KMS-11 (cell line): ENCODE results near the gene KHDC1L.
"Not testable (repeated sequence)": the region's sequence is repeated elsewhere in the genome, so short reads cannot be mapped to it uniquely, and the experiment has no call there.

Experiments used
- H2AFZ ChIP-seq: fragments of 200-600 bp; sonication (generic); 2 replicates; pipeline ENCODE4 v1.6.1; 2016; ENCODE audit warnings: antibody characterized with exemption, mixed run types, low read depth
- H3K27ac ChIP-seq: fragments of 200-600 bp; sonication (generic); 2 replicates; pipeline ENCODE4 v1.6.1; 2016; ENCODE audit warnings: mild to moderate bottlenecking, mixed run types
- H3K27me3 ChIP-seq: fragments of 200-600 bp; sonication (generic); 2 replicates; pipeline ENCODE4 v1.6.1; 2017; ENCODE audit warnings: mild to moderate bottlenecking, low read depth, mixed run types, moderate library complexity; ENCODE audit not compliant: insufficient read depth
- H3K36me3 ChIP-seq: fragments of 200-600 bp; sonication (generic); 2 replicates; pipeline ENCODE4 v1.6.1; 2017; ENCODE audit warnings: mild to moderate bottlenecking, mixed run types; ENCODE audit not compliant: insufficient read depth
- H3K4me1 ChIP-seq: fragments of 200-600 bp; sonication (generic); 2 replicates; pipeline ENCODE4 v1.6.1; 2016; ENCODE audit warnings: mild to moderate bottlenecking, low read depth, mixed run types; ENCODE audit not compliant: poor library complexity, severe bottlenecking
- H3K4me2 ChIP-seq: fragments of 200-600 bp; sonication (generic); 2 replicates; pipeline ENCODE4 v1.7.0; 2016; ENCODE audit warnings: mild to moderate bottlenecking, mixed run types
- H3K4me3 ChIP-seq: fragments of 200-600 bp; sonication (generic); IDR thresholded peaks from 2 replicates; pipeline ENCODE4 v1.6.1; 2017; ENCODE audit warnings: low read depth, low read length, mixed read lengths; ENCODE audit not compliant: insufficient read depth
- H3K79me2 ChIP-seq: fragments of 200-600 bp; sonication (generic); 2 replicates; pipeline ENCODE4 v1.6.1; 2016; ENCODE audit warnings: low read depth, mixed run types; ENCODE audit not compliant: insufficient read depth
- H3K9ac ChIP-seq: fragments of 200-600 bp; sonication (generic); 2 replicates; pipeline ENCODE4 v1.6.1; 2016; ENCODE audit warnings: mild to moderate bottlenecking, mixed run types
- H4K20me1 ChIP-seq: fragments of 200-600 bp; sonication (generic); 2 replicates; pipeline ENCODE4 v1.6.1; 2016; ENCODE audit warnings: mild to moderate bottlenecking, mixed run types; ENCODE audit not compliant: insufficient read depth
- TF ChIP-seq, protein P1 (sequence below): fragments of 200-600 bp; sonication (generic); conservative IDR thresholded peaks from 2 replicates; pipeline ENCODE4 v1.6.1; 2017; ENCODE audit warnings: low read depth, mild to moderate bottlenecking, antibody characterized with exemption, low read length, moderate library complexity, mixed read lengths

KHDC1L gene

DNA sequence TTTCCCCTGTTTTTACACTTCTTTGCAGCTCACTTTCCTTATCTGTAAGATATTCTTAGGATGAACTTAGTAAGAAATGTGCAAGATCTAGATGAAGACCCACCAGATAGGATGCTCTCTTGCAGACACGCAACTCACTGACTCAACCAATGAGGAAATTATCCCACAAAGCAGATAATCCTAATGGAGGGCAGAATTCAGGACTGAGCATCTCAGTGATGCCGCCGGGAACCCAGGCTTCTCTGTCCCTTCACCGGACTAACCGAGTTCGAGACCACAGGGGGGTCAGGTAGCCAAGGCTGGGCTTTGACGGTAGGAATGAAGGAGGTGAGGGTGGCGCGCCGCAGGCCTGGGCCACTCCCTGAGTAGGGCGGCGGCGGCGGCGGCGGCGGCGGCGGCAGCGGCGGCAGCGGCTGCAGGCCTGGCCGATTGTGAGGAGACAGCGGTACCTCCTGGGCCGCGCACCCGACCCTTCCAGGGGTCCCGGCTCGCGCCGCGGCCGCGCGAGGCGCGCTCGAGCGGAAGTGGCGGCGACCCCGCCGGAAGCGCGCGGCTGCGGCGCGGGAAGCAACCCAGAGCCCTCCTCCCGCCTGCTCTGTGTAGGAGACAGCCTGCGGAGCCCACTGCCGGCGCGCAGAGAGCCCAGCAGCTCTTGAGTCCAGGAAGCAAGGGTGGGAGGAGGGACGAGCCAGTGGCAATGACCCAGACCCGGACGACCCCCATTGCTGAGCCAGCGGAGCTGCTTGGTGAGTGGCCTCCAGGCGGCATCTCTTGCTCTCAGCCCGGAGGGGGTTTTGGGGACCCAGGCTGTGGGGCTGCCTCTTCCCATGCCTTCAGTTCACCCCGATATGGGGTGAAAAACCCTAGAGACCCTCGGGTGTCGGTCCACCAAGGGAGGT, 37.6 kb upstream of the KHDC1L start, which contains the start of gene KHDC1:
KHDC1 (minus strand) TSS at position 526 of the 899 bp plus-strand sequence. CDS start 20,679 bp downstream, outside the sequence.
- H2AFZ ChIP-seq, result peak within 1 kb of the TSS; percentile 79
- TF ChIP-seq, protein P1, sequence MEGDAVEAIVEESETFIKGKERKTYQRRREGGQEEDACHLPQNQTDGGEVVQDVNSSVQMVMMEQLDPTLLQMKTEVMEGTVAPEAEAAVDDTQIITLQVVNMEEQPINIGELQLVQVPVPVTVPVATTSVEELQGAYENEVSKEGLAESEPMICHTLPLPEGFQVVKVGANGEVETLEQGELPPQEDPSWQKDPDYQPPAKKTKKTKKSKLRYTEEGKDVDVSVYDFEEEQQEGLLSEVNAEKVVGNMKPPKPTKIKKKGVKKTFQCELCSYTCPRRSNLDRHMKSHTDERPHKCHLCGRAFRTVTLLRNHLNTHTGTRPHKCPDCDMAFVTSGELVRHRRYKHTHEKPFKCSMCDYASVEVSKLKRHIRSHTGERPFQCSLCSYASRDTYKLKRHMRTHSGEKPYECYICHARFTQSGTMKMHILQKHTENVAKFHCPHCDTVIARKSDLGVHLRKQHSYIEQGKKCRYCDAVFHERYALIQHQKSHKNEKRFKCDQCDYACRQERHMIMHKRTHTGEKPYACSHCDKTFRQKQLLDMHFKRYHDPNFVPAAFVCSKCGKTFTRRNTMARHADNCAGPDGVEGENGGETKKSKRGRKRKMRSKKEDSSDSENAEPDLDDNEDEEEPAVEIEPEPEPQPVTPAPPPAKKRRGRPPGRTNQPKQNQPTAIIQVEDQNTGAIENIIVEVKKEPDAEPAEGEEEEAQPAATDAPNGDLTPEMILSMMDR, result no peak
- peak within 1 kb of the TSS; percentile 61 for H3K9ac ChIP-seq
- no peak within 1 kb of the TSS for H3K4me3 ChIP-seq
- H3K4me2 ChIP-seq, result peak within 1 kb of the TSS; percentile 79
- no peaks in the 10 kb centered on the region for H3K79me2 ChIP-seq
- H4K20me1 ChIP-seq, result no peaks in the 10 kb centered on the region
- H3K36me3 ChIP-seq, result no peaks in the 10 kb centered on the region
- H3K27me3 ChIP-seq, result no peaks in the 10 kb centered on the region
- H3K27ac ChIP-seq, result peak within 1 kb of the TSS; percentile 13; the same call in 1 of the 2 replicates
- H3K4me1 ChIP-seq, result peaks cover 8% of the 10 kb centered on the region

DNA sequence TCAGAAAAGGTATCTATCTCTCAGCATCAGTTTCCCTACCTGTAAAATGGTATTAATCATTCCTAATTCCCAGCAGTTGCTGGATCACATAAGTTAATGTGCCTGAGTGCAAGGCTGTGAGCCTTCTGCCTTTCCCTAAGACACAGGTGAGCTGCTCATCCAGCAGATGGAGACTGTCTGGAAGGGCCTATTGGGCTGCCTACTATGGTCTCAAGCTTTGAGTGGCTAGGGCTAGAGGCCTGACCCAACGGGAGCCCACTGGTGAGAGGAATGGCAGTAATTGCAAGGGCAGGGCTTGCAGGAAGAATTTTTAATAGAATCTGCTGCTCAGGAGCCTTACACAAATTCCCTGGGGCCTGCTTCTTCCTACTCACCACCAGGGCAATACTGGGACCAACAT, 33.4 kb upstream of the KHDC1L start:
- Histone ChIP-seq H3K9ac (no peak overlapping the region), H3K27me3 (no peaks in the 10 kb centered on the region), H3K4me1 (peaks cover 7% of the 10 kb centered on the region), H3K4me3 (no peak overlapping the region), H3K4me2 (no peak overlapping the region), H3K36me3 (no peaks in the 10 kb centered on the region), H3K79me2 (no peaks in the 10 kb centered on the region), H2AFZ (no peak overlapping the region), H3K27ac (no peak overlapping the region), H4K20me1 (no peaks in the 10 kb centered on the region)
- TF ChIP-seq, protein P1, result no peak

DNA sequence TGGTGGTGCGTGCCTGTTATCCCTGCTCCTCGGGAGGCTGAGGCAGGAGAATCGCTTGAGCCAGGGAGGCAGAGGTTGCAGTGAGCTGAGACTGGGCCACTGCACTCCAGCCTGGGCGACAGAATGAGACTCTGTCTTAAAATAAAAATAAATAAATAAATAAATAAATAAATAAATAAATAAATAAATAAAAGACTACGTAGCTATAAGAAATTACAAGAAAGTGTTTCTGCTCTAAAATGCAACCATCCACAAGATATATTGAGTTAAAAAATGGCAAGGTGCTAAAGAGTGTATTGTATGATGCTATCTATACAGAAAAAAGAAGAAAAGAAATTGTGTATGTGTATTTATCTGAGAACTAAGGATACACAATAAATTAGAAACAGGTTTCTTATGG, 29.0 kb upstream of the KHDC1L start:
- H3K27me3 ChIP-seq, H3K4me3 ChIP-seq, H3K4me2 ChIP-seq, H4K20me1 ChIP-seq, H3K36me3 ChIP-seq, H2AFZ ChIP-seq, H3K4me1 ChIP-seq, H3K79me2 ChIP-seq, H3K27ac ChIP-seq, H3K9ac ChIP-seq: not testable (repeated sequence)

DNA sequence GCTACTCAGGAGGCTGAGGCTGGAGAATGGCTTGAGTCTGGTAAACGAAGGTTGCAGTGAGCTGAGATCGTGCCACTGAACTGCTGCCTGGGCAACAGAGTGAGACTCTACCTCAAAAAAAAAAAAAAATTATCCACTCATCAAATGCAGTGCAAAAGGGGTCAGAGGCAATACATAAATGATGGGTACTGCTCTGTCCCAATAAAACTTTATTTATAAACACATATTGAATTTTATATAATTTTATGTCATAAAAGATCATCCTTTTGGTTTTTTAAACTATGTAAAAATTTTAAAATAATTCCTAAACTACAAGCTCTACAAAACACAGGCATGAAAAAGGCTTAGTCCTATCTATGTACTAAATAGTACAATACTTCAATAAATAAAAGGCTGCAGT, 27.4 kb upstream of the KHDC1L start:
- TF ChIP-seq, protein P1, result no peak
- Histone ChIP-seq H3K9ac (no peak overlapping the region), H3K79me2 (no peaks in the 10 kb centered on the region), H3K4me2 (no peak overlapping the region), H3K27ac (no peak overlapping the region), H3K27me3 (no peaks in the 10 kb centered on the region), H3K4me3 (no peak overlapping the region), H2AFZ (no peak overlapping the region), H4K20me1 (no peaks in the 10 kb centered on the region), H3K36me3 (no peaks in the 10 kb centered on the region), H3K4me1 (no peaks in the 10 kb centered on the region)

DNA sequence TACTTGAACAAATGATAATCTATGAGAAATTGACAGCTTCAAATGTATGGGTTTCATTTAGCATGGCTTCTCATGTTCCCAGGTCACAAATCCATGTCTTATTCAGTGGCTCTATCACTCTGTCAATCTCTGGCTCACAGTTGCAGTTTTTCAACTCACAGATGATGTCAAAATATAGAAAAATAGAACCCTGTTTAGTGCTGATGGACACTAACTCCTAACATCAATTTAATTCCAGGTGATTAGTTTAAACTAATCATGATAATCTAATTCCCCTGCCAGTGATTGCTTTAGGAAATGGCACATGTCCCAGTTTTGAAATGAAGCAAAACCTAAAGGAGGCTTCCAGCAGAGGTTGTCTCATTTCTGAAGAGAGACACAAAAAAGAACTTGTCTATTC, 24.7 kb upstream of the KHDC1L start:
- no peak overlapping the region for H3K4me3 ChIP-seq
- H3K27ac ChIP-seq, result no peak overlapping the region
- H4K20me1 ChIP-seq, result no peaks in the 10 kb centered on the region

More for the DNA sequence above, 24.7 kb upstream of the KHDC1L start:
- H3K4me2 ChIP-seq, result no peak overlapping the region
- H3K9ac ChIP-seq, result no peak overlapping the region
- H3K4me1 ChIP-seq, result no peaks in the 10 kb centered on the region
- no peaks in the 10 kb centered on the region for H3K27me3 ChIP-seq
- no peak overlapping the region for H2AFZ ChIP-seq
- H3K36me3 ChIP-seq, result no peaks in the 10 kb centered on the region
- no peaks in the 10 kb centered on the region for H3K79me2 ChIP-seq
- TF ChIP-seq, protein P1, result no peak
